ENCODE data around the gene DOCK4. TPM values are rescaled to one million over a fixed set of nuclear protein-coding genes. Genes with fewer than 3 reads are reported as not detected.

Gene DOCK4
- total and polyA plus RNA-seq, 2 of the 8 experiments (the other 6 are each of a cell fraction or from before 2014, with no cell fraction given), result 5.1 to 23.6 TPM

- FAIRE-seq, result no peak
- CTCF ChIA-PET (ENCODE audit: partially characterized antibody), result no interaction called here
- no peak overlapping the region for H2BK20ac ChIP-seq (ENCODE audit: low read length)
- TF ChIP-seq BACH1 (IDR thresholded peaks at IDR 0.05; ENCODE audit: low read length) (no peak), SIN3A (conservative IDR thresholded peaks at IDR 0.05 in 1 of 2, IDR thresholded peaks at IDR 0.05 in 1 of 2; ENCODE audit: low read depth in 1 of 2, low read length in 2 of 2) (no peak), SAP30 (IDR thresholded peaks at IDR 0.05; ENCODE audit: insufficient read depth, insufficient replicate concordance, low read length) (no peak), SUZ12 (IDR thresholded peaks at IDR 0.05; ENCODE audit: low read length) (no peak), PHF8 (conservative IDR thresholded peaks at IDR 0.05; ENCODE audit: low read depth, low read length) (no peak), SP2 (IDR thresholded peaks at IDR 0.05; ENCODE audit: low read length) (no peak), EZH2 (IDR thresholded peaks at IDR 0.05; ENCODE audit: low read depth, low read length, severe bottlenecking) (no peak), RAD21 (IDR thresholded peaks at IDR 0.05 in 1 of 2, conservative IDR thresholded peaks at IDR 0.05 in 1 of 2; ENCODE audit: low read depth in 2 of 2, low read length in 2 of 2) (no peak), FOSL1 (IDR thresholded peaks at IDR 0.05; ENCODE audit: insufficient read depth, low read depth, low read length) (no peak), TEAD4 (IDR thresholded peaks at IDR 0.05; ENCODE audit: low read depth, low read length) (no peak), ZNF274 (IDR thresholded peaks at IDR 0.05; ENCODE audit: borderline replicate concordance, extremely low read depth, low read length) (no peak), SRF (IDR thresholded peaks at IDR 0.05; ENCODE audit: low read depth, low read length) (no peak), SIX5 (IDR thresholded peaks at IDR 0.05; ENCODE audit: low read depth, low read length) (no peak)
Observed at GRCh38 chr7:111903797-111904196, 302.4 kb downstream of the DOCK4 start.

More at GRCh38 chr7:111903797-111904196, 302.4 kb downstream of the DOCK4 start:
- no peak for DNase-seq (ENCODE audit: low read depth in 1 of 2, low spot score in 2 of 2)
- Histone ChIP-seq H3K4ac (replicated peaks; ENCODE audit: insufficient read length, low read depth, low read length) (no peak overlapping the region), H3K4me1 (replicated peaks in 1 of 4; ENCODE audit: control insufficient read depth in 3 of 4, insufficient read depth in 4 of 4, low read length in 3 of 4) (peaks cover 0 to 4% (median 0%) of the 10 kb centered on the region in 4 experiments; a peak in 3 of 7 replicates), H3K9me3 (ENCODE audit: insufficient read depth in 2 of 2, low read depth in 1 of 2, low read length in 1 of 2) (no peaks in the 10 kb centered on the region), H3K79me1 (ENCODE audit: low read depth, low read length) (no peaks in the 10 kb centered on the region), H2BK12ac (ENCODE audit: low read depth, low read length) (no peak overlapping the region), H4K5ac (ENCODE audit: insufficient read length, low read depth, low read length) (no peak overlapping the region), H2AK5ac (ENCODE audit: low read depth, low read length) (no peak overlapping the region), H4K8ac (ENCODE audit: extremely low read depth, insufficient read depth, low read length) (no peak overlapping the region), H3K36me3 (ENCODE audit: control insufficient read depth in 2 of 4, insufficient read depth in 4 of 4, low read length in 3 of 4) (no peaks in the 10 kb centered on the region; a peak in 2 of 8 replicates), H2AFZ (ENCODE audit: low read length) (no peak overlapping the region), H4K91ac (replicated peaks; ENCODE audit: insufficient read length, low read length) (no peak overlapping the region), H2BK120ac (replicated peaks; ENCODE audit: low read depth, low read length) (no peak overlapping the region), H3K4me3 (ENCODE audit: extremely low read depth in 1 of 4, insufficient read depth in 2 of 4, low read depth in 3 of 4, low read length in 4 of 4) (no peak overlapping the region), H3K27me3 (replicated peaks in 1 of 4; ENCODE audit: control insufficient read depth in 3 of 4, extremely low read depth in 1 of 4, insufficient read depth in 3 of 4, low read length in 3 of 4) (no peaks in the 10 kb centered on the region), H3K56ac (replicated peaks; ENCODE audit: insufficient read length, low read depth, low read length) (no peak overlapping the region), H3K9ac (replicated peaks in 1 of 4; ENCODE audit: extremely low read depth in 1 of 4, low read depth in 3 of 4, low read length in 3 of 4) (no peak overlapping the region), H3K4me2 (ENCODE audit: insufficient read depth in 1 of 2, low read depth in 2 of 2, low read length in 2 of 2) (no peak overlapping the region), H2BK5ac (ENCODE audit: low read depth, low read length) (no peak overlapping the region), H4K20me1 (replicated peaks in 1 of 2; ENCODE audit: control insufficient read depth in 1 of 2, insufficient read depth in 2 of 2, low read length in 2 of 2) (no peaks in the 10 kb centered on the region), H3K79me2 (ENCODE audit: control insufficient read depth in 1 of 2, insufficient read depth in 2 of 2, low read length in 2 of 2) (no peaks in the 10 kb centered on the region), H3K23ac (ENCODE audit: insufficient read length) (no peak overlapping the region), H3K14ac (ENCODE audit: insufficient read length) (no peak overlapping the region), H3K18ac (ENCODE audit: extremely low read depth, low read length) (no peak overlapping the region), H3K27ac (ENCODE audit: low read depth, low read length) (no peak overlapping the region), H3K23me2 (ENCODE audit: low read depth, low read length) (no peaks in the 10 kb centered on the region), H2BK15ac (ENCODE audit: low read length) (no peak overlapping the region)
- WGBS, 2 experiments (ENCODE audit: extremely low coverage in 1 of 2, insufficient coverage in 1 of 2, insufficient read length in 1 of 2, insufficient replicate concordance in 2 of 2, low coverage in 1 of 2, low lambda C conversion rate in 2 of 2, missing lambda C conversion rate in 1 of 2), result 93% methylated on average over 2 of the region's 2 CpGs; no CpG with 5 or more reads in 1 of the 2 experiments
- POLR2A ChIA-PET (ENCODE audit: partially characterized antibody), result no interaction called here

All from H1 (cell line).